Prostate gland (tissue), 2 donors: Measurements from ENCODE around the gene BDH1. TPM values are rescaled to one million over a fixed set of nuclear protein-coding genes. Genes with fewer than 3 reads are reported as not detected.

Experiments used
- DNase-seq: peaks from one replicate; pipeline ENCODE4 v3.0.0-alpha.2; 2019; ENCODE audit warnings: low spot score
- H3K27ac ChIP-seq, 2 donors: fragments of 200-600 bp; sonication (generic); 2 replicates each; pipeline ENCODE4 v1.5.1; 2017 to 2019
- H3K27me3 ChIP-seq: fragments of 200-600 bp; sonication (generic); replicated peaks from 2 replicates; pipeline ENCODE4 v1.5.1; 2019; ENCODE audit not compliant: insufficient read depth
- H3K36me3 ChIP-seq, 2 donors: fragments of 200-600 bp; sonication (generic); 1 replicate in 1 of 2; 2 replicates in 1 of 2; pipeline versions ENCODE4 v1.5.1 to v1.8.1; 2017 to 2019
- H3K4me1 ChIP-seq: fragments of 200-600 bp; sonication (generic); replicated peaks from 2 replicates; pipeline ENCODE4 v1.5.1; 2019
- H3K4me3 ChIP-seq, 2 donors: fragments of 200-600 bp; sonication (generic); 2 replicates each; pipeline ENCODE4 v1.5.1; 2017 to 2019
- H3K9me3 ChIP-seq: fragments of 200-600 bp; sonication (generic); 2 replicates; pipeline ENCODE4 v1.5.1; 2017
- CTCF ChIP-seq, 4 experiments: fragments of 200-600 bp in 2 of 4; fragments of 450-650 bp in 2 of 4; sonication (generic) in 2 of 4; IDR thresholded peaks; 1 replicate in 3 of 4; 2 replicates in 1 of 4; pipeline ENCODE4 v1.5.1; 2016 to 2019; ENCODE audit warnings: antibody characterized with exemption in 4 of 4, mild to moderate bottlenecking in 2 of 4, moderate library complexity in 2 of 4
- POLR2A ChIP-seq: fragments of 450-650 bp; IDR thresholded peaks from one replicate; pipeline ENCODE4 v1.6.1; 2016; ENCODE audit warnings: antibody characterized with exemption, mild to moderate bottlenecking
- POLR2AphosphoS5 ChIP-seq: sonication (generic); formaldehyde crosslinking; IDR thresholded peaks from one replicate; pipeline ENCODE4 v1.6.1; 2017; ENCODE audit warnings: antibody characterized with exemption
- WGBS: methylation state at CpG from one replicate; pipeline ENCODE4 v1.1.5; 2018; 5-methylcytosine and 5-hydroxymethylcytosine counted together
- intact Hi-C: fragments of 100-400 bp; cut with DNase I; formaldehyde crosslinking; loops from one replicate; pipeline ENCODE4 v1.14.2; 2022
- total RNA-seq, 2 donors: library from RNA; depleted of rRNA; stranded (reverse); fragments of >200 nt; gene quantifications; one replicate each; pipeline ENCODE4 v1.1.0, GENCODE V29; 2016

The BDH1 gene
- total RNA-seq, 2 donors from 2014 or later = 41.1 to 84.3 TPM

DNA sequence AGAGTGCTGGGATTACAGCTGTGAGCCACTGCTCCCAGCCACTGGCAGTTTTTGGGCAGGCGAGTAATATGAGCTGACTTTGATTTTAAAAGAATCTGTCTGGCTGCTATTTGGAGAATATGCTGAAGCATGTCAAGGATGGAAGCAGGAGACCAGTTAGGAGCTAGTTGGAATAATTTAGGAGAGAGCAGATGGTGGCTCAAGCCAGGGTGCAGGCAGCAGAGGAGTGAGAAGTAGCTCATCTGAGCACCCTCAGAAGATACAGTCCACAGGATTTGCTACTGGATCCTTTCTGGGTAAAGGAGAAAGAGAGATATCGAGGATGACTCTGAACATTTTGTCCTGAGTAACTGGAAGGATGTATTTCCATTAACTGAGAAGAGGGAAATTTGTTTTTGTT is 30.4 kb upstream of the BDH1 start:
- intact Hi-C loops = no loop called here
- no peak for DNase-seq
- Histone ChIP-seq H3K9me3 (no peaks in the 10 kb centered on the region), H3K27ac (no peak overlapping the region), H3K36me3 (no peaks in the 10 kb centered on the region), H3K4me3 (no peak overlapping the region), H3K4me1 (no peaks in the 10 kb centered on the region), H3K27me3 (no peaks in the 10 kb centered on the region)
- 70% methylated on average over 2 of the region's 2 CpGs for WGBS
- no peak for TF ChIP-seq POLR2AphosphoS5
- no peak for TF ChIP-seq POLR2A
- no peak for TF ChIP-seq CTCF (IDR thresholded peaks at IDR 0.05)

- Histone ChIP-seq H3K27me3 (no peaks in the 10 kb centered on the region), H3K4me3 (no peak overlapping the region), H3K27ac (no peak overlapping the region), H3K36me3 (no peaks in the 10 kb centered on the region), H3K4me1 (no peaks in the 10 kb centered on the region), H3K9me3 (no peaks in the 10 kb centered on the region)
- TF ChIP-seq POLR2A (no peak), POLR2AphosphoS5 (no peak), CTCF (IDR thresholded peaks at IDR 0.05) (no peak)
- WGBS = 86% methylated on average over 5 of the region's 5 CpGs
- intact Hi-C loops = no loop called here
- DNase-seq = no peak
These were observed 29.0 kb upstream of the BDH1 start for GRCh38 chr3:197584733-197585132.

DNA sequence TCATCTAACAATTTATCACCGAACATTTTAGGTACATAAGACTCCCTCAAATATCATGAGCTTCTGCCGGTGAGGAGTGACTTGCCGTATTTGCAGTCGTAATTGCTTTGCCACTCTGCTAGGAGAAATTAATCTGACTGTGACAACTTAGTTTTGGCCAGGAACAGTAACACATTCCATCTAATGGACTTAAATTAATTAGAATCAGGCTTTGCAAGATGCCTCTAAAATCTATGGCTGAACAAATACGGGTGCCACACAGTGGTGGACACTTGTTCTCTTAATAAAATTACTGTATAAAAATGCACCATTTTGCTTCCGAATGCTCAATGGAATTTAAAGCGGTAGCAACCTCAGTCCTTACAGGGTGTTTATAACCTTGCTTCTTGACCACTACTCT is 27.6 kb upstream of the BDH1 start:
- intact Hi-C loops = no loop called here
- Histone ChIP-seq H3K4me1 (no peaks in the 10 kb centered on the region), H3K9me3 (no peaks in the 10 kb centered on the region), H3K27ac (no peak overlapping the region), H3K4me3 (no peak overlapping the region), H3K36me3 (no peaks in the 10 kb centered on the region), H3K27me3 (no peaks in the 10 kb centered on the region)
- WGBS = 88% methylated on average over 7 of the region's 7 CpGs
- DNase-seq = no peak
- no peak for TF ChIP-seq POLR2A
- no peak for TF ChIP-seq POLR2AphosphoS5
- TF ChIP-seq CTCF (IDR thresholded peaks at IDR 0.05) = no peak

GRCh38 chr3:197580253-197580691 is 24.5 kb upstream of the BDH1 start:
- intact Hi-C loops = no loop called here
- no peak for DNase-seq
- H3K4me1 ChIP-seq = no peaks in the 10 kb centered on the region
- TF ChIP-seq POLR2AphosphoS5 = no peak
- TF ChIP-seq POLR2A = no peak
- TF ChIP-seq CTCF (IDR thresholded peaks at IDR 0.05) = no peak
- 76% methylated on average over 9 of the region's 9 CpGs for WGBS
- H3K27ac ChIP-seq = no peak overlapping the region
- no peaks in the 10 kb centered on the region for H3K36me3 ChIP-seq
- H3K9me3 ChIP-seq = no peaks in the 10 kb centered on the region
- H3K27me3 ChIP-seq = no peaks in the 10 kb centered on the region
- no peak overlapping the region for H3K4me3 ChIP-seq

DNA sequence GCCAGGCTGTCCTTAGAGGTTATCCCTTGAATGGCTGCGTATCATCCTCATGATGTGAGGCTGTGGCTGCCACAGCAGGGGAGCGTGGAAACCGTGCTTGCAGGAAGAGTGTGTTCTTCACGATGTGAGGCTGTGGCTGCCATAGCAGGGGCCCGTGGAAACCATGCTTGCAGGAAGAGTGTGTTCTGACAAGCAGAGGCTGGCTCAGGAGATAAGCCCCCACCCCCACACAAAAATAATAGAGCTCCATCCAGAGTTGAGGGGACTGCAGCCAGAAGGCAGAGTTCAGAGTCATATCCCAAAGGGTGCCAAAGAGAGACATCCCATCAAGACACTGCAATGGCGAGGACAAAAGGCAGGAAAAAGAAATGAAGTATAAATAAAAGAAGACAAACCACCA is 22.6 kb upstream of the BDH1 start:
- Histone ChIP-seq H3K27me3 (no peaks in the 10 kb centered on the region), H3K9me3 (no peaks in the 10 kb centered on the region), H3K4me3 (no peak overlapping the region), H3K27ac (no peak overlapping the region), H3K4me1 (no peaks in the 10 kb centered on the region), H3K36me3 (no peaks in the 10 kb centered on the region)
- DNase-seq = no peak
- WGBS = 73% methylated on average over 6 of the region's 6 CpGs
- TF ChIP-seq CTCF (IDR thresholded peaks at IDR 0.05) (no peak), POLR2AphosphoS5 (no peak), POLR2A (no peak)
- intact Hi-C loops = no loop called here
